Osteocyte (in vitro differentiated cells): Measurements from ENCODE around the gene DCUN1D3. TPM values are rescaled to one million over a fixed set of nuclear protein-coding genes. Genes with fewer than 3 reads are reported as not detected.

Experiments used
- DNase-seq: peaks from one replicate; pipeline ENCODE4 v3.0.0; 2021; ENCODE audit warnings: mixed read lengths; ENCODE audit not compliant: unreplicated experiment; ENCODE audit errors: extremely low spot score
- H3K27ac Mint-ChIP-seq: one replicate; pipeline ENCODE4 v1.8.0; 2021; ENCODE audit warnings: mild to moderate bottlenecking, mixed read lengths; ENCODE audit not compliant: unreplicated experiment
- H3K27me3 Mint-ChIP-seq: one replicate; pipeline ENCODE4 v1.8.0; 2021; ENCODE audit warnings: mixed read lengths; ENCODE audit not compliant: unreplicated experiment
- H3K36me3 Mint-ChIP-seq: one replicate; pipeline ENCODE4 v1.8.0; 2021; ENCODE audit warnings: mixed read lengths; ENCODE audit not compliant: unreplicated experiment
- H3K4me1 Mint-ChIP-seq: one replicate; pipeline ENCODE4 v1.8.0; 2021; ENCODE audit warnings: mixed read lengths; ENCODE audit not compliant: unreplicated experiment
- H3K4me3 Mint-ChIP-seq: one replicate; pipeline ENCODE4 v1.8.0; 2021; ENCODE audit warnings: mild to moderate bottlenecking, moderate library complexity, mixed read lengths; ENCODE audit not compliant: unreplicated experiment
- H3K9me3 Mint-ChIP-seq: one replicate; pipeline ENCODE4 v1.8.0; 2021; ENCODE audit warnings: mixed read lengths; ENCODE audit not compliant: unreplicated experiment
- total RNA-seq: library from RNA; stranded (reverse); gene quantifications from 2 replicates; pipeline ENCODE4 v1.2.1, GENCODE V29; 2021
- TF ChIP-seq, protein P1 (sequence below): fragments of 200-600 bp; sonication (generic); IDR thresholded peaks from 2 replicates; pipeline ENCODE4 v1.5.0; 2021; ENCODE audit warnings: antibody characterized with exemption, mild to moderate bottlenecking, moderate library complexity

Gene DCUN1D3
- total RNA-seq, 1 donor from 2014 or later, result 19.3 TPM

DNA sequence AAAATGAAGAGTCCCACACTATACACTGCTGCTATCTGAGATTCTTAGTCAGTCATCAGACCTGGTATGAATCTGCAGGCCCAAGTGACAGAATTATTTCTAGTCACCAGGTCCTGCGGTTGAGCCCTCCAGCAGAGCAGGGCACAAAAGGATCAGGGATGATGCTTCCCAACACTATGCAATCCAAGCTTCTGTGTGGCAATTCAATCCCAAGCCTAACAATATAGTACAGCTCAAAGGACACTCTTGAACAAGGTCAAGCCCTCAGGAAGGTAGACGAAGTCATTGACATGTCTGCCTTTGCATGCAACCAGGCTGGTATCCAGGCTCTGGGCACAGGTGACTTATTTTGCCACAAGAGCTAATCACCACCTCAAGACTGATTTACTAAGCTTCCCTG is 5.8 kb downstream of the DCUN1D3 start:
- no peak for DNase-seq
- Mint-ChIP-seq H3K36me3 (peaks cover 18% of the 10 kb centered on the region), H3K27me3 (no peaks in the 10 kb centered on the region), H3K9me3 (no peaks in the 10 kb centered on the region), H3K4me3 (no peak overlapping the region), H3K27ac (no peak overlapping the region), H3K4me1 (peaks cover 27% of the 10 kb centered on the region)
- TF ChIP-seq, protein P1, sequence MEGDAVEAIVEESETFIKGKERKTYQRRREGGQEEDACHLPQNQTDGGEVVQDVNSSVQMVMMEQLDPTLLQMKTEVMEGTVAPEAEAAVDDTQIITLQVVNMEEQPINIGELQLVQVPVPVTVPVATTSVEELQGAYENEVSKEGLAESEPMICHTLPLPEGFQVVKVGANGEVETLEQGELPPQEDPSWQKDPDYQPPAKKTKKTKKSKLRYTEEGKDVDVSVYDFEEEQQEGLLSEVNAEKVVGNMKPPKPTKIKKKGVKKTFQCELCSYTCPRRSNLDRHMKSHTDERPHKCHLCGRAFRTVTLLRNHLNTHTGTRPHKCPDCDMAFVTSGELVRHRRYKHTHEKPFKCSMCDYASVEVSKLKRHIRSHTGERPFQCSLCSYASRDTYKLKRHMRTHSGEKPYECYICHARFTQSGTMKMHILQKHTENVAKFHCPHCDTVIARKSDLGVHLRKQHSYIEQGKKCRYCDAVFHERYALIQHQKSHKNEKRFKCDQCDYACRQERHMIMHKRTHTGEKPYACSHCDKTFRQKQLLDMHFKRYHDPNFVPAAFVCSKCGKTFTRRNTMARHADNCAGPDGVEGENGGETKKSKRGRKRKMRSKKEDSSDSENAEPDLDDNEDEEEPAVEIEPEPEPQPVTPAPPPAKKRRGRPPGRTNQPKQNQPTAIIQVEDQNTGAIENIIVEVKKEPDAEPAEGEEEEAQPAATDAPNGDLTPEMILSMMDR, result no peak

DNA sequence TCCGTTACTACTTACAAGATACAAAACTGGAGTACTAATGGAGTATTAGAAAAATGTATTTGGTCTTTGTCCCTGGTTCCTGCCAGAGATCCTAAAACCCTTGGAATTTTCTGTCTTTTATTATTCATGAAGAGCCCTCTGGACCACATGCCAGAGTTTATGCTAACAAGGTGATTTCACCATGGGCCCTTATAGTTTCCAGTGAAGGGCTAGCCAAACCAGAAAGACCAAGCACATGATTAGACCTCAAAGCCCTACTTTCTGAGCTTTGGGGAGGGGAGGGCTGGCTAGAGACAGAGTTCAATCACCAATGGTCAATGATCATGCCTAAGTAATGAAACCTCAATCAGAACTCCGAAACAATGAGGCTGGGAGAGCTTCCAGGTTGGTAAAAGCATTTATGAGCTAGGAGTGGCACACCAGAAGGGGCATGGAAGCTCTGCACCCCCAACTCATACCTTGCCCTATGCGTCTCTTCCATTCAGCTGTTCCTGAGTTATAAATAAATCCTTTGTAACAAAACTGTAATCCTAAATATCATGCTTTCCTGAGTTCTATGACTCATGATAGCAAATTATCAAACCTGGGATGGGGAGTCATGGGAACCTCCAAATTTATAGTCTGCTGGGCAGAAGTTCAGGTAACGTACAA is 10.4 kb downstream of the DCUN1D3 start:
- H3K4me3 Mint-ChIP-seq, result no peak overlapping the region

DNA sequence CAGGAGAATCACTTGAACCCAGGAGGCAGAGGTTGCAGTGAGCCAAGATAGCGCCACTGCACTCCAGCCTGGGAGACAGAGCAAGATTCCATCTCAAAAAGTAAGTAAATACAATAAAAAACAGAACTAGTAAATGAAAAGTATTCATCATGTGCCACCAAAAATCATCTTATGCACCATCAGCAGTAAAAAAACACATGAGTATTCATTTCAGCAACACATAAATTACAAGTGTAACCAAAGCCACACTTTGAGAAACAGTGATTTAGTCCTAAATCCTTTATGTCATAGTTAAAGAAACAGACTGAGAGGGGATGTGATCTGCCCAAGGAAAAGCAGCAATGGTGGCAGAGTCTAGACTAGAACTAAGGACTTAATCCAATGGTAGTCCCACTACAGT is 13.0 kb downstream of the DCUN1D3 start:
- no peak for DNase-seq
- no peak overlapping the region for H3K4me3 Mint-ChIP-seq
- H3K27me3 Mint-ChIP-seq, result no peaks in the 10 kb centered on the region
- no peaks in the 10 kb centered on the region for H3K9me3 Mint-ChIP-seq
- TF ChIP-seq, protein P1, result no peak
- peaks cover 14% of the 10 kb centered on the region for H3K36me3 Mint-ChIP-seq
- peaks cover 2% of the 10 kb centered on the region for H3K4me1 Mint-ChIP-seq
- H3K27ac Mint-ChIP-seq, result no peak overlapping the region

More for the DNA sequence above, 10.4 kb downstream of the DCUN1D3 start:
- Mint-ChIP-seq H3K27me3 (no peaks in the 10 kb centered on the region), H3K4me1 (peaks cover 2% of the 10 kb centered on the region), H3K9me3 (no peaks in the 10 kb centered on the region), H3K36me3 (peaks cover 16% of the 10 kb centered on the region), H3K27ac (no peak overlapping the region)
- DNase-seq, result no peak
- TF ChIP-seq, protein P1, result no peak

DNA sequence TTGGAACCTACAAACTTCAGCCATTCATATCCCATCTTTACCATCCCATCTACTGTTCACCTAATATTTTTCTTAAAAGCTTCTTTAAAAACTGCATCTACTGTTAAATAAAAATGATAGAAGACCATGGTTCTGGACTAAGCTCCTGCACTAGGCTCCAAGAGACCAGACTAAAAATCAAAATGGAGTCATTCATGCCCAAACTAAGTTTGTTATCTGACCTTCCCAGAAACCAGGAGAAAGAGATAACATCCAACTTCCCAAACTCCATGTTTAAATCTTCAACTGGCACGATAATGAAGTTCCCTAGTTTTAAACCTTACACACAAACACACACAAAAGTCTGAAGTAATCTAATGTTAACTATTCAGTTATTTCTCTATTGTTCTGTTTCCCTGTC is 13.8 kb downstream of the DCUN1D3 start:
- Mint-ChIP-seq H3K27ac (no peak overlapping the region), H3K27me3 (no peaks in the 10 kb centered on the region), H3K4me3 (no peak overlapping the region), H3K9me3 (no peaks in the 10 kb centered on the region), H3K36me3 (peaks cover 10% of the 10 kb centered on the region), H3K4me1 (peaks cover 8% of the 10 kb centered on the region)
- no peak for DNase-seq
- TF ChIP-seq, protein P1, result no peak

DNA sequence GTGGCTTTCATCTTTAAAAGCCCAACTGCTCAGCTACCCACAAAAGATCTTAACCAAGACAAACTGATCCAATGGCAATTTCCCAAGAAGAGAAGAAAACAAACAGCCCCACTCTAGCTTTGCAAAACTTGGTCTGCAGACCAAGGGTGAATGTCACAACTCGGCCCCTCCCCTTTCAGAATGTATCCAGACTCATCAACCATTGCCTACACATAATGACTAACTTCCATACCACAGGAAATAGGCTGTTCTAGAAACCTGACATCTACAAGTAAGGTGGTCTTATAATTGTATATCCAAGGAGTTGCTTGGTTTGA is 16.0 kb downstream of the DCUN1D3 start:
- peaks cover 5% of the 10 kb centered on the region for H3K36me3 Mint-ChIP-seq
- H3K27ac Mint-ChIP-seq, result no peak overlapping the region
- DNase-seq, result no peak

More for the DNA sequence above, 16.0 kb downstream of the DCUN1D3 start:
- TF ChIP-seq, protein P1, result no peak
- Mint-ChIP-seq H3K4me1 (peaks cover 27% of the 10 kb centered on the region), H3K27me3 (no peaks in the 10 kb centered on the region), H3K9me3 (no peaks in the 10 kb centered on the region), H3K4me3 (no peak overlapping the region)
